ENCODE measurements around the gene OGFOD3. TPM values are rescaled to one million over a fixed set of nuclear protein-coding genes. Genes with fewer than 3 reads are reported as not detected.
A peak's percentile ranks its signal among the peaks of the same experiment; 100 is the strongest.
"Not testable (repeated sequence)": the region's sequence is repeated elsewhere in the genome, so short reads cannot be mapped to it uniquely, and the experiment has no call there.

Gene OGFOD3
- total RNA-seq, 4 donors from 2014 or later = 13.0 to 33.5 (median 20.0) TPM

DNA sequence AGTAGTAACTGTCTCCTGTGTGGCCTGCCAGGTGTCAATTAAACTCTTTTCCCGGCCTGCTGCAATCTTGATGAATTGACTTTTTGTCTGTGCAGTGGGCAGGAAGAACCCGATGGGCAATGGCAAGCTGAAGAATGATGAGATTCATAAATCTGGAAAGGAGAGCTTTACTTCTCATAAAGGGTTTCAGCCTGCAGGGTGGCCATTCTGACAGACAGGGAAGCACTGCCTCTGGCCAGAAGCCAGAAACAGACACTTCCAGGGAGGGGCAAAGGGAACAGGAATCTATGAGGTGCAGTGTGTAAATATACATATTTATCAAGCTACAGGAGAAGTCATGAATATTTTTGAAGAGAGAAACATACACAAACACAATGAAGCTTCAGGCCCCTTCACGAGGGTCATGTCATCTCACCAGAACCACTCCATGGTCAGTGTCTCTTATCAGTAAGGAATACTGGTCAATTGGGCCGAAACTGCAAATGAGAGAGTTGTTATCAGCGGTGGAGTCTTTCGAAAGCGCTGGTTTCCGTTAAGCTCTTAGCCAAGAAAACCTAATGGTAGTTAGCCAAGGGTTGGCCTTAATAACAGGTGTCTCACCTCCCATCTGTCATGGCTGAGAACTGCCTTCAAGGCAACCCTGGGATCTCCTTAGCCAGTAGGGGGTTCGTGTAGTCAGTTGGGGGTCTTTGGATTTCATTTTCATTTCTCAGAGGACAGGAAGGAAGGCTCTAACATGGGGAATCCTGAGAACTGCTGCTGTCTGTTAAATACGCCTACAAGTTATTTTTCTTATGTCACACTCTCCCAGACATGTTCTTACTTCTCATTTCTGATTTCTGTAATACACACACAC lies 38.9 kb upstream of the OGFOD3 start:
- H3K36me3 ChIP-seq = peaks cover 22% of the 10 kb centered on the region
- TF ChIP-seq EP300 (IDR thresholded peaks at IDR 0.05) (no peak), POLR2AphosphoS5 (IDR thresholded peaks at IDR 0.05) (no peak)
- TF ChIP-seq, protein P1, sequence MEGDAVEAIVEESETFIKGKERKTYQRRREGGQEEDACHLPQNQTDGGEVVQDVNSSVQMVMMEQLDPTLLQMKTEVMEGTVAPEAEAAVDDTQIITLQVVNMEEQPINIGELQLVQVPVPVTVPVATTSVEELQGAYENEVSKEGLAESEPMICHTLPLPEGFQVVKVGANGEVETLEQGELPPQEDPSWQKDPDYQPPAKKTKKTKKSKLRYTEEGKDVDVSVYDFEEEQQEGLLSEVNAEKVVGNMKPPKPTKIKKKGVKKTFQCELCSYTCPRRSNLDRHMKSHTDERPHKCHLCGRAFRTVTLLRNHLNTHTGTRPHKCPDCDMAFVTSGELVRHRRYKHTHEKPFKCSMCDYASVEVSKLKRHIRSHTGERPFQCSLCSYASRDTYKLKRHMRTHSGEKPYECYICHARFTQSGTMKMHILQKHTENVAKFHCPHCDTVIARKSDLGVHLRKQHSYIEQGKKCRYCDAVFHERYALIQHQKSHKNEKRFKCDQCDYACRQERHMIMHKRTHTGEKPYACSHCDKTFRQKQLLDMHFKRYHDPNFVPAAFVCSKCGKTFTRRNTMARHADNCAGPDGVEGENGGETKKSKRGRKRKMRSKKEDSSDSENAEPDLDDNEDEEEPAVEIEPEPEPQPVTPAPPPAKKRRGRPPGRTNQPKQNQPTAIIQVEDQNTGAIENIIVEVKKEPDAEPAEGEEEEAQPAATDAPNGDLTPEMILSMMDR (IDR thresholded peaks at IDR 0.05) = no peak
- WGBS = 47% methylated on average over 10 of the region's 10 CpGs
- peak overlapping the region; percentile 100 for H3K27ac ChIP-seq
- H3K27me3 ChIP-seq = no peaks in the 10 kb centered on the region
- H3K4me3 ChIP-seq = peak overlapping the region; percentile 79
- H3K9me3 ChIP-seq = no peaks in the 10 kb centered on the region
- peaks cover 26% of the 10 kb centered on the region for H3K4me1 ChIP-seq
- DNase-seq (ENCODE audit: low spot score in 2 of 2) = no peak

DNA sequence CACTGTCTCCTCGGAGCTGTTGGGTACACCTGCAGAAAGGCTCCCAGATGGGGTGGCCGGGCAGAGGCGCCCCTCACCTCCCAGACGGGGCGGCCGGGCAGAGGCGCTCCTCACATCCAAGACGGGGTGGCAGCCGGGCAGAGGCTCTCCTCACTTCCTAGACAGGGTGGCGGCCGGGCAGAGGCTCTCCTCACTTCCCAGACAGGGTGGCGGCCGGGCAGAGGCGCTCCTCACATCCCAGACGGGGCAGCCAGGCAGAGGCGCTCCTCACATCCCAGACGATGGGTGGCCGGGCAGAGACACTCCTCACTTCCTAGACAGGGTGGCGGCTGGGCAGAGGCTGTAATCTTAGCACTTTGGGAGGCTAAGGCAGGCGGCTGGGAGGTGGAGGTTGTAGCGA lies 35.3 kb upstream of the OGFOD3 start:
- H3K4me1 ChIP-seq = peaks cover 40% of the 10 kb centered on the region
- 94% methylated on average over 21 of the region's 21 CpGs for WGBS
- H3K9me3 ChIP-seq; H3K36me3 ChIP-seq; DNase-seq (ENCODE audit: low spot score in 2 of 2); H3K27ac ChIP-seq; H3K4me3 ChIP-seq; H3K27me3 ChIP-seq: not testable (repeated sequence)

DNA sequence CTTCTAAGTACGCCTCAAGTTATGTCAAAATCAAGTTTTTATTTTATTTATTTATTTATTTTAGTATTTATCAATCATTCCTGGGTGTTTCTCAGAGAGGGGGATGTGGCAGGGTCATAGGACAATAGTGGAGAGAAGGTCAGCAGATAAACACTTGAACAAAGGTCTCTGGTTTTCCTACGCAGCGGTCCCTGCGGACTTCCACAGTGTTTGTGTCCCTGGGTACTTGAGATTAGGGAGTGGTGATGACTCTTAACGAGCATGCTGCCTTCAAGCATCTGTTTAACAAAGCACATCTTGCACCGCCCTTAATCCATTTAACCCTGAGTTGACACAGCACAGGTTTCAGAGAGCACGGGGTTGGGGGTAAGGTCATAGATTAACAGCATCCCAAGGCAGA lies 34.8 kb upstream of the OGFOD3 start:
- H3K9me3 ChIP-seq; H3K27ac ChIP-seq; H3K36me3 ChIP-seq; H3K4me3 ChIP-seq; DNase-seq (ENCODE audit: low spot score in 2 of 2); H3K27me3 ChIP-seq: not testable (repeated sequence)
- peaks cover 41% of the 10 kb centered on the region for H3K4me1 ChIP-seq
- WGBS = 83% methylated on average over 7 of the region's 7 CpGs

DNA sequence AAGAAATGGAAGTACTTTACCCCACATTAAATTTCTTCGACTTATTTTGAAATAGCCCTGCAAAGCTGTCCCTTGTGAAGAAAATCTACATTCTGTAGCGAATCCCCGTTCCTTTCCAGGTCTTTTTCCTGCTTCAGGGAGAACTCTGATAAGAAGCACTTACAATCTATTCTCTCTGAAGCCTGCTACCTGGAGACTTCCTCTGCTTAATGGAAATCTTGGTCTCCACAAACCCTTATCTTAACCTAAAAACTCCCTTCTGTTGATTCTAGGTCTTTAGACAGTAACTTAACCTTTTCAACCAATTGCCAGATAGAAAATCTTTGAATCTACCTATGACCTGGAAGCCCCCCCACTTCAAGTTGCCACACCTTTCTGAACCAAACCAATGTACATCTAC lies 33.8 kb upstream of the OGFOD3 start:
- Histone ChIP-seq H3K27ac (no peak overlapping the region), H3K9me3 (no peaks in the 10 kb centered on the region), H3K36me3 (no peaks in the 10 kb centered on the region), H3K27me3 (no peaks in the 10 kb centered on the region), H3K4me1 (peaks cover 35% of the 10 kb centered on the region), H3K4me3 (no peak overlapping the region)
- WGBS = 94% methylated on average over 3 of the region's 3 CpGs
- DNase-seq (ENCODE audit: low spot score in 2 of 2) = no peak
- TF ChIP-seq POLR2A (IDR thresholded peaks at IDR 0.05) = no peak
- TF ChIP-seq, protein P1 (IDR thresholded peaks at IDR 0.05) = no peak
- TF ChIP-seq POLR2AphosphoS5 (IDR thresholded peaks at IDR 0.05) = no peak
- TF ChIP-seq EP300 (IDR thresholded peaks at IDR 0.05) = no peak

DNA sequence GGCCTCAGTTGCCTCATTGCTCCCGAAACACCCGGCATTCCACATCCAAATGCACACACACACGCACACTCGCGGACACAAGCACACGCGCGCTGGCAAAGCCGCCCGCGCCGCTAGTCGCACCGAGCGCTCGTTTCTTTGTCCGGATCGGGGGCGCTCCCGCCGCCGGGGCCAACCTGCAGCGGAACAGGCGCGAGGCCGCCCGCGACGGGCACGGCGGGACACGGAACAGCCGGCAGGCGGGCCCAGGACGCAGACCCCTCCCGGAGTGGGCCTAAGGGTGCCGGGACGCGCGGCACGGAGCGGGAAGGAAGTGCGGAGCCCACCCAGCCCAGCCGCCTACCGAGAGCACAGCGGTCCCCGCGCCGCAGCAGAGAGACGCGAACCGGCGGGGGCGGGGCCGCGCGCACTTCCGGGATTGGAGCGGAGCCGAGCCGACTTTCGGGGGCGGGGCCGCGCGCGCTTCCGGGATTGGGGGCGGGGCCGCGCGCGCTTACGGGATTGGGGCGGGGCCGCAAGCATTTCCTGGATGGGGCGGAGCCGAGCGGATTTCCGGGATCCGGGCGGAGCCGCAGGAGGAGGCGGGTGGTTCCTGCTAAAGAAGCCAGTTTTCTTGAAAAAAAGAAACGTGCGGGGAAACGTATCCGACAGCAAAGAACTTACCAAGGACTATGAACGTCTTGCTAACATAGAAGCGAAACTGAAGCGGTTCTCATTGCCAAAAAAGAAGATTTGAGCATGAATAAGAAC lies 32.1 kb upstream of the OGFOD3 start, which contains the start of gene CYBC1:
Gene CYBC1 (minus strand): TSS at position 396 of the 750 bp plus-strand sequence. CDS start 1,498 bp downstream, outside the sequence.
- Histone ChIP-seq H3K27me3 (no peaks in the 10 kb centered on the region), H3K36me3 (no peaks in the 10 kb centered on the region), H3K4me3 (peak within 1 kb of the TSS; percentile 64), H3K9me3 (no peaks in the 10 kb centered on the region), H3K4me1 (peaks cover 39% of the 10 kb centered on the region), H3K27ac (peak within 1 kb of the TSS; percentile 80)
- TF ChIP-seq POLR2AphosphoS5 (IDR thresholded peaks at IDR 0.05) (peak in 2 of 3 donors; percentile 18 to 59), POLR2A (IDR thresholded peaks at IDR 0.05) (peak in 1 of 2 donors; percentile 39), EP300 (IDR thresholded peaks at IDR 0.05) (no peak)
- TF ChIP-seq, protein P1 (IDR thresholded peaks at IDR 0.05) = no peak
- peak; percentile 94 to 97 for DNase-seq (ENCODE audit: low spot score in 2 of 2)
- under 1% methylated on average over 70 of the region's 91 CpGs for WGBS

DNA sequence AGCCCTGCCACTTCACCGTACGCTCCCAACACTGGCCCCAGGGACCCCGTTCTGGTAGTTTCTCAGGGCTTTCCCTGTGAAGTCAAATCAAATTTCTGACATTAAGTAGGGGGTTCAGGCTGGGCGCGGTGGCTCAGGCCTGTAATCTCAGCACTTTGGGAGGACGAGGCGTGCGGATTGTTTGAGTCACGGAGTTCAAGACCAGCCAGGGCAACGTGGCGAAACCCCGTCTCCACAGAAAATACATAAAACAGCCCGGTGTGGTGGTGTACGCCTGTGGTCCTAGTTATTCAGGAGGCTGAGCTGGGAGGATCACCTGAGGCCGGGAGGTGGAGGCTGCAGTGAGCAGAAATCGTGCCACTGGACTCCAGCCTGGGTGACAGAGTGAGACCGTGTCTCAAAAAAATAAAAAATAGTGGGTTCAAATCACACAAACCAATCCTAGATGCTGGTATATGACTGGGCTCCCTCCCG lies 31.5 kb upstream of the OGFOD3 start:
- no peaks in the 10 kb centered on the region for H3K27me3 ChIP-seq
- H3K4me1 ChIP-seq = peaks cover 45% of the 10 kb centered on the region
- H3K27ac ChIP-seq = peak overlapping the region; percentile 80
- TF ChIP-seq EP300 (IDR thresholded peaks at IDR 0.05) = no peak
- no peak for TF ChIP-seq POLR2AphosphoS5 (IDR thresholded peaks at IDR 0.05)
- TF ChIP-seq, protein P1 (IDR thresholded peaks at IDR 0.05) = no peak
- TF ChIP-seq POLR2A (IDR thresholded peaks at IDR 0.05) = no peak
- no peaks in the 10 kb centered on the region for H3K9me3 ChIP-seq
- H3K4me3 ChIP-seq = peak overlapping the region; percentile 64
- 43% methylated on average over 17 of the region's 18 CpGs for WGBS
- no peaks in the 10 kb centered on the region for H3K36me3 ChIP-seq
- peak in 1 of 2 donors; percentile 68 for DNase-seq (ENCODE audit: low spot score in 2 of 2)

Measured in suprapubic skin (tissue), 4 donors.